Lung (tissue), 12 donors: ENCODE results near the gene PEX14. TPM values are rescaled to one million over a fixed set of nuclear protein-coding genes. Genes with fewer than 3 reads are reported as not detected.

Source experiments
- ATAC-seq: fragments of 200-7000 bp; cut with Tn5 transposase; one replicate; pipeline ENCODE4 v1.9.1; 2020; ENCODE audit warnings: moderate number of reproducible peaks; ENCODE audit not compliant: insufficient read depth, low FRiP score
- DNase-seq, 3 donors: peaks; one replicate each; pipeline ENCODE4 v3.0.0-alpha.2; 2013 to 2017
- H3K27ac ChIP-seq, 2 donors: one replicate each; pipeline ENCODE4 v1.5.1; 2013; ENCODE audit warnings: mild to moderate bottlenecking in 2 of 2, moderate library complexity in 2 of 2, control low read depth in 1 of 2, inconsistent platforms in 1 of 2, low read depth in 1 of 2, low read length in 1 of 2
- H3K27me3 ChIP-seq, 3 donors: one replicate each; pipeline ENCODE4 v1.5.1; 2013; ENCODE audit warnings: low read length in 2 of 3; ENCODE audit not compliant: control insufficient read depth in 3 of 3, insufficient read depth in 3 of 3
- H3K36me3 ChIP-seq, 4 donors: one replicate each; pipeline ENCODE4 v1.5.1; 2013; ENCODE audit warnings: low read length in 4 of 4, mild to moderate bottlenecking in 1 of 4, moderate library complexity in 1 of 4; ENCODE audit not compliant: control insufficient read depth in 4 of 4, insufficient read depth in 4 of 4
- H3K4me1 ChIP-seq, 5 donors: one replicate each; pipeline ENCODE4 v1.5.1; 2013; ENCODE audit warnings: low read length in 5 of 5, mild to moderate bottlenecking in 2 of 5, moderate library complexity in 1 of 5; ENCODE audit not compliant: control insufficient read depth in 5 of 5, insufficient read depth in 5 of 5
- H3K4me3 ChIP-seq: one replicate; pipeline ENCODE4 v1.5.1; 2013; ENCODE audit warnings: mild to moderate bottlenecking, control low read depth, moderate library complexity
- H3K9ac ChIP-seq, 2 donors: one replicate each; pipeline ENCODE4 v1.5.1; 2013; ENCODE audit warnings: low read length in 2 of 2, control low read depth in 1 of 2; ENCODE audit not compliant: insufficient read depth in 1 of 2
- H3K9me3 ChIP-seq, 4 donors: one replicate each; pipeline ENCODE4 v1.5.1; 2013; ENCODE audit warnings: low read length in 3 of 4, mild to moderate bottlenecking in 1 of 4, moderate library complexity in 1 of 4; ENCODE audit not compliant: control insufficient read depth in 4 of 4, insufficient read depth in 3 of 4
- WGBS, 2 donors: extraction: QIAGEN DNeasy Blood & Tissue Kit; methylation state at CpG; one replicate each; pipeline ENCODE4 v1.1.7; 2013; 5-methylcytosine and 5-hydroxymethylcytosine counted together
- polyA plus RNA-seq, 2 donors: library from polyadenylated mRNA; stranded (reverse); fragments of 200-250 nt; gene quantifications; one replicate each; pipeline ENCODE4 v1.2.1, GENCODE V29; 2013
- total RNA-seq, 2 donors: library from RNA; depleted of rRNA in 1 of 2; stranded (reverse); fragments of >200 nt in 1 of 2; gene quantifications; one replicate each; pipeline ENCODE4 v1.2.1, GENCODE V29; 2014 to 2021
- TF ChIP-seq, protein P1 (sequence below): IDR thresholded peaks from 2 replicates; pipeline ENCODE4 v1.5.1; 2012; ENCODE audit warnings: mild to moderate bottlenecking; ENCODE audit errors: control extremely low read depth, extremely low read depth
- donor health status: control.
- donor health status: control.
- donor health status: Bipolar disorder and iron deficiency.
- donor health status: healthy.
- donor health status: DM: yes; HTN: yes; CAD: no.

Gene PEX14
- total and polyA plus RNA-seq, 4 donors = 18.1 to 29.2 (median 20.8) TPM

DNA sequence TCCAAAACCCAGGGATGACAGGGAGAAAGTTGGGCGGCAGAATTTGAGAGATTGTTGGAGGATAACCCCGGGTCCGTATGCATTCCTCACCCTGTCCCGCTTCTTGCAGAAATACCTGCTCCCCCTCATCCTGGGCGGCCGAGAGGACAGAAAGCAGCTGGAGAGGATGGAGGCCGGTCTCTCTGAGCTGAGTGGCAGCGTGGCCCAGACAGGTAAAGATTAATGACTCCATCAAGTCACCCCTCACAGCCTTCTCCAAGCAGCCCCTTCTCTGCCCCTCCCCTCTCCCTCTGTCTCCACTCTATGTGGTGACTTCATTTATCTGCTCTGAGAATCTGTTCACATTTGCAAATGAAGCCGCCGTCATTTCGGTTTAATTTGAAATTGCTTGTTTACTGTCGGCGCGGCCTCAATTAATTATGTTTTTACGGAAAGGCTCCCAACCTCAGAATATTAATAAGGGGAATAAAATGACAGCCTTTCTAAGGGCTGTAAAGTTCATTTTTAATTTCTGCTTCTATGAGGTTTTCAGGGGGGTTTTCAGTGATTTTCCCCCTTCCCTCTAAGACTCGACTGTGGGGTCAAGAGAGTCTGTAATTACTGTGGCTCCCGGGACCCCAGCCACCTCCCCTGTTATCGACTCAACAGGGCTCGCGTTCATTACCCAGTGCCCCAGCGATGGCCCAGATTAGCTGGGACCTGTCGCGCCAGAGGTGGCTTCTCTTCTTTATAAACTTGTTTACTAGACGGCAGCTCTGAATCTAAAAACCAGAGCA, 148.3 kb downstream of the PEX14 start:
- no peaks in the 10 kb centered on the region for H3K27me3 ChIP-seq

DNA sequence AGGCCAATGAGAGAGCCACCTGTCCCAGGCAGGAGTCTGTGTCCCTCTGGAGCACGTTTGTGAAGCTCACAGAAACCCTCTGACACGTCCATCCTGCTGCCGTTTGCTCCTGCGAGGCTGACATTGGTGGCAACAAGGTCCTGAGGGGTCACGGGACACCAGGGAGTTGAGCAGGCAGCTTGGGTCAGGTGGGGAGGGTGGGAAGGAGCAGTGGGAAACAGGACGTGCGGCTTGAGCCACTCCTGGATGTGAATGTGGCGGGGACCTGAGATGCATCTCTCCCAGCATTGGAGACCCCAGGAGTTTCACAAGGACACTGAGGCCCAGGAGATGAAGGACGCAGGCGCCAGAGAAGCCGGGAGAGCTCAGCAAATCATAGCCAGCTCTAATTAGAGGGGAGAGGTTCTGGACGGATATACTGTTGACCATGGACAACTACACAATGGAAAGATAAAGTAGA, 149.0 kb downstream of the PEX14 start:
- Histone ChIP-seq H3K4me3 (no peak overlapping the region), H3K4me1 (peaks cover 0 to 4% (median 0%) of the 10 kb centered on the region in 5 donors), H3K9ac (no peak overlapping the region), H3K27me3 (no peaks in the 10 kb centered on the region), H3K36me3 (peaks cover under 1 to 24% (median 4%) of the 10 kb centered on the region in 4 donors), H3K27ac (no peak overlapping the region), H3K9me3 (no peaks in the 10 kb centered on the region)
- no peak for ATAC-seq
- TF ChIP-seq, protein P1, sequence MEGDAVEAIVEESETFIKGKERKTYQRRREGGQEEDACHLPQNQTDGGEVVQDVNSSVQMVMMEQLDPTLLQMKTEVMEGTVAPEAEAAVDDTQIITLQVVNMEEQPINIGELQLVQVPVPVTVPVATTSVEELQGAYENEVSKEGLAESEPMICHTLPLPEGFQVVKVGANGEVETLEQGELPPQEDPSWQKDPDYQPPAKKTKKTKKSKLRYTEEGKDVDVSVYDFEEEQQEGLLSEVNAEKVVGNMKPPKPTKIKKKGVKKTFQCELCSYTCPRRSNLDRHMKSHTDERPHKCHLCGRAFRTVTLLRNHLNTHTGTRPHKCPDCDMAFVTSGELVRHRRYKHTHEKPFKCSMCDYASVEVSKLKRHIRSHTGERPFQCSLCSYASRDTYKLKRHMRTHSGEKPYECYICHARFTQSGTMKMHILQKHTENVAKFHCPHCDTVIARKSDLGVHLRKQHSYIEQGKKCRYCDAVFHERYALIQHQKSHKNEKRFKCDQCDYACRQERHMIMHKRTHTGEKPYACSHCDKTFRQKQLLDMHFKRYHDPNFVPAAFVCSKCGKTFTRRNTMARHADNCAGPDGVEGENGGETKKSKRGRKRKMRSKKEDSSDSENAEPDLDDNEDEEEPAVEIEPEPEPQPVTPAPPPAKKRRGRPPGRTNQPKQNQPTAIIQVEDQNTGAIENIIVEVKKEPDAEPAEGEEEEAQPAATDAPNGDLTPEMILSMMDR = no peak
- 94 to 97% methylated on average over 12 of the region's 12 CpGs for WGBS, 2 donors
- DNase-seq = no peak

More for the DNA sequence above, 148.3 kb downstream of the PEX14 start:
- no peak for DNase-seq
- WGBS, 2 donors = 95% methylated on average over 24 of the region's 24 CpGs
- no peak overlapping the region for H3K9ac ChIP-seq
- H3K4me1 ChIP-seq = no peaks in the 10 kb centered on the region
- no peak overlapping the region for H3K27ac ChIP-seq
- H3K36me3 ChIP-seq = peaks cover 2 to 24% (median 4%) of the 10 kb centered on the region in 4 donors
- TF ChIP-seq, protein P1 = no peak
- no peaks in the 10 kb centered on the region for H3K9me3 ChIP-seq
- no peak overlapping the region for H3K4me3 ChIP-seq
- no peak for ATAC-seq

DNA sequence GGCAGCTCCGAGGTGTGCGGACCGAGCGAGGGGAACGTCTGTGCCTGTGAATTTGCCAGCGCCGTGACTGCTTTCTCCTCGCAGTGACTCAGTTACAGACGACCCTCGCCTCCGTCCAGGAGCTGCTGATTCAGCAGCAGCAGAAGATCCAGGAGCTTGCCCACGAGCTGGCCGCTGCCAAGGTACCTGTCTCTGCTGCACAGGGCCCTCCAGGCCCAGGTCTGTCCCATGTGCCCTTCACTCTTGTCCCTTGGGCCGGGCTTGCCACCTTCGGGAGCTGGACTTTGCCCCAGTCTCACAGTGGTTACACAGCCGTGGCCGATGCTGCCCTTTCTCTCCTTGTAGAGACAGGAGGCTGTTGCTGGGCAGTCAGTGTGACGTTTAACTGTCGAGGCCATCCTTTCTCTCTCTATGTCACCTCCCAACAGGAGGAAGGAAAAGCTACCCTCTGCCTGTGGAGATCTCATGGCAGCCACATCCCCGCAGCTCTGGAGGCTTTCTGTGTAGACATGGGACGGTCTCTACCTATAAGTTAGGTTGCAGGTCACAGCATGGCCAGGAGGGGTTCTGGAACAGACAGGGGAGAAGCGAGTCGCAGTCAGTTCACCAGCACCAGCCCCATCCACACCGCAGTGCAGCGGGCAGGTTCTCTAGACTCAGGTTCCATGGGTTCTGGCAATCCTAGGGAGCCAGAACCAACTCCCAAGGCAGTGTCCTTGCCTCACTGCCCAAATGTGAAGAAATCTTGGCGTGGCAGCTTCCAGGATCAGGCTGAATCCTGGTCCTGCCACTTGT, 149.7 kb downstream of the PEX14 start:
- WGBS, 2 donors = 95 to 96% methylated on average over 26 of the region's 26 CpGs
- ATAC-seq (no peak), DNase-seq (no peak)
- Histone ChIP-seq H3K9ac (no peak overlapping the region), H3K27me3 (no peaks in the 10 kb centered on the region), H3K9me3 (no peaks in the 10 kb centered on the region), H3K4me1 (peaks cover 0 to 11% (median 0%) of the 10 kb centered on the region in 5 donors), H3K27ac (no peak overlapping the region), H3K36me3 (peaks cover 0 to 26% (median 4%) of the 10 kb centered on the region in 4 donors), H3K4me3 (no peak overlapping the region)
- TF ChIP-seq, protein P1 = no peak
